ENCODE measurements around the gene HS6ST3.
"Not testable (repeated sequence)": the region's sequence is repeated elsewhere in the genome, so short reads cannot be mapped to it uniquely, and the experiment has no call there.

The HS6ST3 gene

DNA sequence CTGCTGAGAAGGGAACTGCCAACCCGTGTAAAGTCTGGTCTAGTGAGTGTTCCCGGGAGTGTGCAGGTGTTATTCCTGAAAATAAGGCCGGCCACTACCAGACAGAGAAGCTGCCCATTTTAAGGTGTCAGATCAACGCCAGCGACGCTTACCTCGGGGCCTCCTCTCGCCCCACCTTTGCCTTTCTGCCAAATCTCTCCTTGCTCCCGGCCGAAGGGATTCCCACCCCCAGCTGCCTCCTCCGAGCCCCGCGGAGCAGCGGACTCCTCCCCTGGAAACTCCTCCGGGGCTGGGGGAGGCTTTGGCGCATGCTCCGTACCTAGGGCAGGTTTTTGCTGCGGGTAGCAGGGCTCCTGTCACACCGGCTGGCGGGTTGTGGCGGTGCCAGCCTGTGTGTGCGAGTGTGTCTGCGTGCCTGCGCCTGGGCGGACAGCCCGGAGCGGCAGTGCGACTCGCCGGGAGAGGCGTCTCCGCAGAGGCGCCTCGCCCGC is at the start of gene HS6ST3:
HS6ST3 (plus strand) TSS at position 359 of the 491 bp plus-strand sequence.
- no peak for DNase-seq (ENCODE audit: low read depth in 2 of 2)

DNA sequence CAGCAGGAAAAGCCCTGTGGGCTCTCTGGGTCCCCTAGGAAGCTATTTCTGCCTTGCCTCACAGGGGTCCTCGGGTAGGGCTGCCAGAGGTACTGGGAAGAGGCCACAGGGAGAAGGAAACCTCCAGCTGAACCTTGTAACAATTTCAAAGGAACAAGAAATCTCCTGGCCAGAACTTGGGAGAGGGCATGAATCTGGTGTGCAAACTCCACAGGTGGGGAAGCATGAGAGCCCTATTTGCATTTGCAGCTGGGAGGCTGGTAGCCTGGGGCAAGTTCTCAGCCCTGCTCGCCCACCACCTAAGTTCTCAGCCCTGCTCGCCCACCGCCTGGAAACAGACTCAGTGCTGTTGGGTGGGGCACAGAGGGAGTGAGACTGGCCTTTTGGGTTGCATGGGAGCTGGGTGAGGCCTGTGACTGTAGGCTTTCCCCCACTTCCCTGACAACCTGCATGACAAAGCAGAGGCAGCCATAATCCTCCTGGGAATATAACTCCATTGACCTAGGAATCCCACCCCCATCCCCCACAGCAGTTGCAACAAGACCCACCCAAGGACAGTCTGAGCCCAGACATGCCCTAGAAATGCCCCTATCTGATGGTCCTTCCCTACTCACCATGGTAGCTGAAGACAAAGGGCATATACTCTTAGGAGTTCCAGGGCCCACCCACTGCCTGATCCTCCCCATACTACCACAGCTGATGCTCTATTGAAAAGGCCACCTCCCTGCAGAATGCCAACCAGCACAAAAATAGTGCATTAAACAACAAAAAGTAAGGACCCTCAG is 48.4 kb upstream of the HS6ST3 start:
- DNase-seq (ENCODE audit: low read depth in 2 of 2), result no peak

DNA sequence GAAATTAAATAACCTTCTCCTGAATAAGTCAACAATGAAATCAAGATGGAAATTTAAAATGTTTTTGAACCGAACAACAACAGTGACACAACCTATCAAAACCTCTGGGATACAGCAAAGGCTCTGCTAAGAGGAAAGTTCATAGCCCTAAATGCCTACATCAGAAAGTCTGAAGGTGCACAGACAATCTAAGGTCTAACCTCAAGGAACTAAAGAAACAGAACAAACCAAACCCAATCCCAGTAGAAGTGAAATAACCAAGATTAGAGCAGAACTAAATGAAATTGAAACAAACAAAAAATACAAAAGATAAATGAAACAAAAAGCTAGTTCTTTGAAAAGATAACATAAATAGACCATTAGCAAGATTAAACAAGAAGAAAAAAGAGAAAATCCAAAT is 45.7 kb upstream of the HS6ST3 start:
- no peak for DNase-seq (ENCODE audit: low read depth in 2 of 2)

DNA sequence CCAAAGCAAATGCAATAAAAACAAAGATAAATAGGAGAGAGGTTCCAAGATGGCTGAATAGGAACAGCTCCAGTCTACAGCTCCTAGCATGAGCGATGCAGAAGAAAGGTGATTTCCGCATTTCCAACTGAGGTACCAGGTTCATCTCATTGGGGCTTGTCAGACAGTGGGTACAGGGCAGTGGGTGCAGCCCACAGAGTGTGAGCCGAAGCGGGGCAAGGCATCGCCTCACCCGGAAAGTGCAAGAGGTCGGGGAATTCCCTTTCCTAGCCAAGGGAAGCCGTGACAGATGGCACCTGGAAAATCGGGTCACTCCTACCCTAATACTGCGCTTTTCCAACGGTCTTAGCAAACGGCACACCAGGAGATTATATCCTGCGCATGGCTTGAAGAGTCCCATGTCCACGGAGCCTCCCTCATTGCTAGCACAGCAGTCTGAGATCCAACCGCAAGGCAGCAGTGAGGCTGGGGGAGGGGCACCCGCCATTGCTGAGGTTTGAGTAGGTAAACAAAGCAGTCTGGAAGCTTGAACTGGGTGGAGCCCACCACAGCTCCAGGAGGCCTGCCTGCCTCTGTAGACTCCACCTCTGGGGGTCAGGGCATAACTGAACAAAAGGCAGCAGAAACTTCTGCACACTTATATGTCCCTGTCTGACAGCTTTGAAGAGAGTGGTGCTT is 43.3 kb upstream of the HS6ST3 start:
- DNase-seq (ENCODE audit: low read depth in 2 of 2), result not testable (repeated sequence)

DNA sequence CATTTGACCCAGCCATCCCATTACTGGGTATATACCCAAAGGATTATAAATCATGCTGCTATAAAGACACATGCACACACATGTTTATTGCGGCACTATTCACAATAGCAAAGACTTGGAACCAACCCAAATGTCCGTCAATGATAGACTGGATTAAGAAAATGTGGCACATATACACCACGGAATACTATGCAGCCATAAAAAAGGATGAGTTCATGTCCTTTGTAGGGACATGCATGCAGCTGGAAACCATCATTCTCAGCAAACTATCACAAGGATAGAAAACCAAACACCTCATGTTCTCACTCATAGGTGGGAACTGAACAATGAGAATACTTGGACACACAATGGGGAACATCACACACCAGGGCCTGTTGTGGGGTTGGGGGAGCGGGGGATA is 39.0 kb upstream of the HS6ST3 start:
- not testable (repeated sequence) for DNase-seq (ENCODE audit: low read depth in 2 of 2)

DNA sequence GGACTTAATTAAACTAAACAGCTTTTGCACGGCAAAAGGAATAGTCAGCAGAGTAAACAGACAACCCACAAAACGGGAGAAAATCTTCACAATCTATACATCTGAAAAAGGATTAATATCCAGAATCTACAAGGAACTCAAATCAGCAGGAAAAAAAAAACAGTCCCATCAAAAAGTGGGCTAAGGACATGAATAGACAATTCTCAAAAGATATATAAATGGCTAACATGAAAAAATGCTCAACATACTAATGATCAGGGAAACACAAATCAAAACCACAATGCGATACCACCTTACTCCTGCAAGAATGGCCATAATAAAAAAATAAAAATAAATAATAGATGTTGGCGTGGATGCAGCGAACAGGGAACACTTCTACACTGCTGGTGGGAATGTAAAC is 38.4 kb upstream of the HS6ST3 start:
- DNase-seq (ENCODE audit: low read depth in 2 of 2), result not testable (repeated sequence)

DNA sequence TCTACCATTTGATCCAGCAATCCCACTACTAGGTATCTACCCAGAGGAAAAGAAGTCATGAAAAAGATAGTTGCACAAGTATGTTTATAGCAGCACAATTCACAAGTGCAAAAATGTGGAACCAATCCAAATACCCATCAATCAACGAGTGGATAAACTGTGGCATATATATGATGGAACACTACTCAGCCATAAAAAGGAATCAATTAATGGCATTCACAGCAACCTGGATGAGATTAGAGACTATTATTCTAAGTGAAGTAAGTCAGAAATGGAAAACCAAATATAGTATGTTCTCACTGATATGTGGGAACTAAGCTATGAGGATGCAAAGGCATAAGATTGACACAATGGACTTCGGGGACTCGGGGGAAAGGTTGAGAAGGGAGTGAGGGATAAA is 38.0 kb upstream of the HS6ST3 start:
- not testable (repeated sequence) for DNase-seq (ENCODE audit: low read depth in 2 of 2)

DNA sequence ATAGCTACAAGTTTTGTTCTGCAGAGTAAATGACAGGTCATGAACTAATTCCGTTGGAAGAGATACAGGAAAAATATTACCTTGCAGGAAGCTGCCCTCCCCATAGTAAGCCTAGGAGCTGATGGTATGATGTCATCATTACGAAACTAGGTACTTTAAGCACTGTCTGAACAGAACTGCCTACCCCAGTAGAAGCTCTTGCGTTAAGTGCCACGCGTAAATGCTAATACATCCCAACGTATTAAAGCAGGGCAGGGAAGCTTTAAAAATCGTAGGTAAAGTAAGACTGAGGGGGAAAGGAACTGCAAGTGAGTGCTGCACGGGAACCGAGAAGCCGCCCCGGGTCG is 37.3 kb upstream of the HS6ST3 start:
- DNase-seq (ENCODE audit: low read depth in 2 of 2), result no peak

DNA sequence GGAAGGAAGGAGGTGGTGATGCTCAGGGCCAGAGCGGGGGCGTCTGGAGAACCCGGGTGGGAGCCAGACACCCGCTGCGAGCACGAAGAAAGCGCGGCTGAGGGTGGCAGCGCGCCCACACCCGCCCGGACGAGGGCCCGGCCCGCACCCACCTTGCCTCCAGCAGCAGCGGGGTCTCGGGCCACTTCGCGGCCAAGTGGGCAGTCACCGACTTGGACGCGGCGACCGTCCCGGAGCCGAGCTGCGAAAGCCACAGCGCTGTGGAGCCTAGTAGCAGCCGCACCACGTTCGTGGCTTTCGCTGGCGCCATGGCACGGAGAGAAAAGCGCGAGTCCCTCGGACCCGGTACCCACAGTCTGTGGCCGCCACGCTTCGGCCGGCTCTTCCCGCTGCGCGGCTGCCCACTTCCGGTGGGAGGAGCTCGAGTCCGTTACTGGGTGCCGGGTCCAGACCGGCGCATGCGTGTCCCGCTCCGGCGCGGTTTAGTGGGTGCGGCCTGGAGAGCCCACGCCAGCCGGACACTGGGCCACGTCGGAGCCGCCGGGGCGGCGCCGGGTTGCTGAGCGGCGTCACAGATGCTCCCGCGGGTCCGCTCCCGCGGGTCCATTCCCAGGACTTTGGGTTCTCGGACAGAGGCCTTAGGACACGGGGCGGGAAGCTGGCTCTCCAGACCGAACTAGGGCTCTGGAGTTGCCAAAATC is 36.8 kb upstream of the HS6ST3 start, which contains the start of gene UGGT2:
UGGT2 (minus strand) TSS at position 399 of the 701 bp plus-strand sequence; CDS start at position 310, 89 bp downstream.
- no peak for DNase-seq (ENCODE audit: low read depth in 2 of 2)

DNA sequence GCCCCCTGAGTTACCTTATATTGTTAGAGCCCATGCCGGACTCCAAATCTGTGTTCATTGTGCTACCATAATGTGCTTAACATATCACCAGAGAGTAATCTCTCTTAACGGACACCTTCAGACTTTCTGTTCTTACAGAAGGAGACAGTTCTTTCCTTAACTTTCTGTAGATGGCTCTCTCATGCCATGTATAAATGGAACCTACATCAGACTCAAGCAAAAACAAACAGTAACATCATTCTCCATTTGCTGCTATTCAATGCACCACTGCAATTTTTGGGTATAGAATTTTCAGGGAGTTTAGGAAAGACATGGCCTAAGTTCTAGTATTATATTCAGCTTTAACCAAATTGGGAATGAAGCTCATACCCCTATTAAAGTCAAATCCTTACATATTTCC is 24.1 kb upstream of the HS6ST3 start:
- no peak for DNase-seq (ENCODE audit: low read depth in 2 of 2)

DNA sequence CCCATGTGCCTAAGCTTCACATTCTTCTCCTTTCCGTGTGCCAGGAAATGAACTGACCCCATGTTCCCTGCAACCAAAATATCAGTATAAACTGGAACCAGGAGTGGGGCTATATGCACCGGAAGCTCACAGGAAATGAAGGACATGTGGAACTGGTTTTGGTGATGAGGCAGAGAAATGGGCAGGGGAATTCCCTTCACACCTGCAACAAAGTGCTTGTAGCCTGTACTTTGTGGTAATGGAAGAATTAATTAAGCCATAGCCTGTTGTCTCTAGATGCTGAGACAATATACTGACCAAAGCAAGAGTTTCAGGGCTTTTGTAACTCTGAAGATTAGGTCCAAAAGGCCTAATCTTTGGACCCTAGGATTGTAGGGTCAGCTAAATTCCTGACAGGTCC is 21.2 kb upstream of the HS6ST3 start:
- DNase-seq (ENCODE audit: low read depth in 2 of 2), result no peak

DNA sequence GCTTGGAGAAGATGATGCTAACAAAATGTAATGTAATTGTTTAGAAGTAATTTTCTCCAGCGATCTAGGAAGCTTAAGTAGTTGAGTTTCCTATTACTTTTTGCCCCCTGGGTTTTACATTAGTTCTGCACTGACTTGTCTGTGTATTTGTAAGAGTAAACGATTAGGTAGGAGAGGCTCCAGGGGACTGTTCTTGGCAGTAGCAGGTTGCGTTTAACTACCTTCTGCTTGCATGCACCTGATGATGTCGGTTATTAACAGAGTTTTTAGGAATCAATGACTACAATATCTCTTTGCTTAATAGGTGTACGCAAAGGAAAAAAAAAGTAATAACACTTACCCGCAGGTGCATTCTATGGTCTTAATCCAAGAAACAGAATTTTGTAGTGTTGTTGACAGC is 18.4 kb upstream of the HS6ST3 start:
- no peak for DNase-seq (ENCODE audit: low read depth in 2 of 2)

DNA sequence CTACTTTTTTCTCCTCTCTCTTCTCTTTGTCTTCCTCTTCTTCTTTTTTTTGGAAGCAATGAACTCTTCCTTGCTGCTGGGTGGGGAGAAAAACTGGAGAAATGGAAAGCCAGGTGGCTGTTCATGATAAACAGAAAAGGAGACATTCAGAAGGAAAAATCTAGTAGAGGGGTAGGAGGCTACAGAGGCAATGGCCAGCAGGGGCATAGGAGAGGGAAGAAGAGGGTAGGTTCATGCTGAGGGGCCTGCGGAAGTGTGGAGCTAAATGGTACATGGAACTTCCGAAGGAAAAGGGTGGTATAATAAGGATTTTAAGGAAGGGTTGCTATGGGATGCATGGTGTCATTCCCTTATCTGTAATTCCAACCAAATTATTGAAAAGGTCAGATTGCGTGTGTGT is 17.5 kb upstream of the HS6ST3 start:
- no peak for DNase-seq (ENCODE audit: low read depth in 2 of 2)

DNA sequence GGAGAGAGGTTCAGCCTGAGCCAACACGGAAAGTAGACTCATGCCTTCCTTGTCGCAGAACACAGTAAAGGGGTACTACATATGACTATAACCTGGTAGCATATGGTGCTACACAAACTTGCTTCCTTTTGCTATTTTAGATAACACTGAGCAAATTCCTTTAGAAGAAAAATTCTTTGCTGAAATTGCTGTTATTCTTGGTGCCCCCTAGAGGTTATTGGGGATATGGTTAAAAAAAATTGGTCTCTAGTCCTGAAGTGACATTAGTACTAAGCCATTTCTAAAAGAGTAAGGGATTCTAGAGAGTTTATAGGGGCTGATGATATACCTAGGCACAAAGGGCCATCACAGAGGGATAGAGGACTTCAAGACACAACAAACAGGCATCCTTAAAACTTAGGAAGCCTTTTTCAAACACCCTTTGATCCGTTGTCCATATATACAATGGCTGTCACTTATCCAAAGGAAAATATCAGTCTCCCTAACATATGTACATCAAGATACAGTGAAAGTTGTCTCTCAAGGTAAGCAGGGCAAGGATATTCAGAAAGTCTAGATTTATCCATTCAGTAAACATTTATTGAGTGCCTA is 13.9 kb upstream of the HS6ST3 start:
- no peak for DNase-seq (ENCODE audit: low read depth in 2 of 2)

DNA sequence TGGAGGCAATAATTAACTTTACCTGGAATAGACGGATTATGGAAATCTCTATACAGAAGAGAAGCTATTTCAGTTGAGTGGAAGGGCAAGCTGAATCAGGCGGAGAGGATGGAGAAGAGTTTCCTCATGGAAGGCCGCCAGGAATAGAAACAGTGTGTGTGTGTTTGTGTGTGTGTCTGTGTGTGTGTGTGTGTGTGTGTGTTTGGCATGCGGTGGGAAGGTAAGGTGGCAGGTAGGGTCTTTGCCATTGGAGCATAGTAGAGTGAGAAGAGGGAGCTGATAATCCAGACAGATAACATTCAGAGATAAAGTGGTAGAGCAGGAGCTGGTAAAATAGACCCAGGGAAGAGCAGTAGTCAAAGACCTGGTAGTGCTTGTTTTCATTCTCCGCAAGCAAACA is 9.2 kb upstream of the HS6ST3 start:
- DNase-seq (ENCODE audit: low read depth in 2 of 2), result no peak

DNA sequence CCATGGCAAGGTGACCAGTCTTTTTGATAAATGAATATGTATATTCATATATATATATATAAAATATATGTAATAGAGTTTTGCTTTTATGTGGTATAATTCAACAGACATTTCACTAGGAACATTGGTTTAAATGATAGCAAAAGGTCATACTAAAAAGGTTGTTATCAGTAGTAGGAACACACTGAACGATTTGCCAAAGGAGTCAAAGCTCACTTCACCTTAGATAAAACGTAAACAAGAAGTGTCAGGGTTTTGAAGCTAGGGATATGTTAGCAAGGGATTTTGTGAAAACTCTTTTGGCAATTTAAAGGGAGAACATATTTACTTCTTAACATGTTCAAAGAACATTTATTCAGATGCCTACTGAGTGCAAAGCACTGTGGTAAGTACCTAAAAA is 8.0 kb upstream of the HS6ST3 start:
- no peak for DNase-seq (ENCODE audit: low read depth in 2 of 2)

DNA sequence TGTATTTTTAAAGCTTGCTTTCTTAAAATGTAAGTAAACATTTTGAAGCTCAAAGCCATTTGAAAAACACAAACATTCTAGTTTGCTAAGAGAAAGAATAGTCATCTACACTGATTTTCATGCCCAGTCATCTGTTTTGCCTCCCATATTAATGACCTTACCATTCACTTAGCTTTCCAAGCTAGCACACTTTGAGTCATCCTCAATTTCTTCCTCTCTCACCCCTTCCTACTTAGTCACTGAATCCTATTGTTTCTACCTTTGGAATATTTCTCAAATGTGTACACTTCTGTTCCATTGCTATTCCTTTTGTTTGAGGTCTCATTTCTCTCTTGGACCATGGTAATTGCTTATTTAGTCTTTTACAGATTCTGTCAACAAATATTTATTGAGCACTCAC is 7.3 kb upstream of the HS6ST3 start:
- no peak for DNase-seq (ENCODE audit: low read depth in 2 of 2)

DNA sequence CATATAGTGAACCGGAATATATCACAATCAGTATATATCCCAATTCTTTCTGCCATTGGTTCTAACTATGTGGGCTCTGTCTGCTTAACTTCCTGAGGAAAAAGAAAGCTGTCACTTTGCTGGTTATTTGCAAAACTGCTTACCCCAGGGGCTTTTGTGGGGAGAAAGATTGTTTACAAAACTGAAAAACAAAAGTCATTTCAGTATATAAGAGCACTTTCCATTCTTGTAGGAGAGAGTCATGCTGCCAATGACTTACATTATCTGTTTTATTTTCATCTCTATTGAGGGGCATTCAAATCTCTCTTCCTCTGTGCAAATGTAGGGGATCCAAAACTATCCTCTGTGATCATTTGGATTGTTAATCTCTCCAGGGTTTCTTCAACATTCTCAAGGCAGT is 3.2 kb upstream of the HS6ST3 start:
- DNase-seq (ENCODE audit: low read depth in 2 of 2), result no peak

DNA sequence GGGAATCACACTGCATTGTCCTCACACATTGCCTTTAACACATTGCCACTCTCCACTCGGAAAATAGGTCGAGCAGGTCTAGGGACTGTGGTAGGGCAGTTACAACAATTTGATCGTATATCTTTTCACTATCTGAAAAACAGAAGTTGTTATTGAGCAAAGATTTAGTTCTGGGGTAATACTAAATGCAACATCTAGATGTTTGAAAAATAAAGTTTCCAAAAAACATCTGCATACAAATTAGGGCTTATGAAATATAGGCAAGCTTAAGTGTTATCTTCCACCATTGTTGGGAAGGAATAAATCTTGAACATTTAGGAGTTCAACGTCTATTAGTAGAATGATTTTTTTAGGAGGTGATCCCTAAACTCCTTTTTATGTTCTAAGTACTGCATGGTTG is 768 bp upstream of the HS6ST3 start:
- DNase-seq (ENCODE audit: low read depth in 2 of 2), result no peak

DNA sequence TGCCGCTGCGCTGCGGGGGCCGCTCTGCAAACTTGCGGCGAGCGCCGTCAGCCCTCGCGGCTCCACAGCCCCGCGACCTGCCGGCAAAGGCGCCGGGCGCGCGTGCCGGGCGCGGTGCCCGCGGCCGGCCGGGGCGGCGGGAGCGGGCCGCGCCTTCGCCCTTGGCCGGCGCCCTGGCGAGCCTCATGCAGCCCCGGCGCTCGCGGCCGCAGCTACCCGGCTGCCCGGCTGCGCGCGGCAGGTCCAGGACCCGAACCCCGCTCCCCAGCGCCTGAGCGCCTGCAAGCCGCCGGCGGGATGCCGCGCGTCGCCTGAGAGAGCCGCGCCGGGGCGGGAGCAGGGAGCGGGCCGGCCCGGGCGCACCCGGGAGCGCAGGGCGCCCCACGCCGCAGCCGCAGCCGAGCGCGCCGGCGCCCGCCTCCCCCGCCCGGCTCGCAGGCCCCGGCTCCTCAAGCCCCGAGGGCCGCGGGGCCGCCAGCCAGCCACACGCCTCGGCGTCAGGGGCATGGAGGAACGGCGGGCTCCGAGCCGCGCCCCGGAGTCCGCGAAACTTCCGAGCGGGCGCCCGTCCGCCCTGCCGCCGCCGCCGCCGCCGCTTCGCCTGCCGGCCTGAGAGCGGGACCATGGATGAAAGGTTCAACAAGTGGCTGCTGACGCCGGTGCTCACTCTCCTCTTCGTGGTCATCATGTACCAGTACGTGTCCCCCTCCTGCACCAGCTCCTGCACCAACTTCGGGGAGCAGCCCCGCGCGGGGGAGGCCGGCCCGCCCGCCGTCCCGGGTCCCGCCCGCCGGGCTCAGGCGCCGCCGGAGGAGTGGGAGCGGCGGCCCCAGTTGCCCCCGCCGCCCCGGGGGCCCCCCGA is 564 bp downstream of the HS6ST3 start:
- no peak for DNase-seq (ENCODE audit: low read depth in 2 of 2)

Data from stimulated activated CD8-positive, alpha-beta memory T cell treated with anti-CD3 and anti-CD28 coated beads, Interleukin-15, amount 100 ng/mL, for 4 hours (primary cell).